UCSD-AML1 (cell line): ENCODE measurements around the gene NATD1.
A peak's percentile ranks its signal among the peaks of the same experiment; 100 is the strongest.

Experiments used
- DNase-seq: peaks from one replicate; lab custom pipeline; 2025; ENCODE audit not compliant: unreplicated experiment; lab: John Stamatoyannopoulos, UW

NATD1 gene

GRCh38 chr17:21289902-21290571 lies 36.8 kb upstream of the NATD1 start:
- no peak for DNase-seq

- no peak for DNase-seq
Observed at GRCh38 chr17:21289175-21289901, 36.1 kb upstream of the NATD1 start.

- peak; percentile 58 for DNase-seq
Observed at GRCh38 chr17:21288571-21289017, 35.4 kb upstream of the NATD1 start.

- peak; percentile 95 for DNase-seq
Observed at GRCh38 chr17:21287703-21288449, 34.7 kb upstream of the NATD1 start.

- no peak for DNase-seq
Observed at GRCh38 chr17:21286909-21287702, 33.9 kb upstream of the NATD1 start.

- DNase-seq: peak; percentile 58
Observed at GRCh38 chr17:21286066-21286770, 33.0 kb upstream of the NATD1 start.

- DNase-seq: no peak
Observed at GRCh38 chr17:21285164-21286065, 32.2 kb upstream of the NATD1 start.

GRCh38 chr17:21284319-21285163 lies 31.3 kb upstream of the NATD1 start, which contains the start of gene MAP2K3:
MAP2K3 (plus strand) TSS chr17:21284711; CDS start chr17:21284921, 210 bp downstream.
- DNase-seq: peak; percentile 99

GRCh38 chr17:21283482-21284318 lies 30.5 kb upstream of the NATD1 start:
- no peak for DNase-seq

GRCh38 chr17:21282850-21283249 lies 29.6 kb upstream of the NATD1 start:
- DNase-seq: no peak

GRCh38 chr17:21282231-21282630 lies 29.0 kb upstream of the NATD1 start:
- no peak for DNase-seq

GRCh38 chr17:21280081-21280518 lies 26.9 kb upstream of the NATD1 start:
- peak; percentile 87 for DNase-seq

GRCh38 chr17:21279582-21279981 lies 26.4 kb upstream of the NATD1 start:
- DNase-seq: no peak

GRCh38 chr17:21279198-21279535 lies 26.0 kb upstream of the NATD1 start:
- DNase-seq: no peak

- DNase-seq: peak; percentile 41
Observed at GRCh38 chr17:21278450-21279197, 25.4 kb upstream of the NATD1 start.

GRCh38 chr17:21277332-21277731 lies 24.1 kb upstream of the NATD1 start:
- no peak for DNase-seq

- DNase-seq: no peak
Observed at GRCh38 chr17:21276264-21276588, 23.0 kb upstream of the NATD1 start.
